ENCODE data around the gene ELOVL3. TPM values are rescaled to one million over a fixed set of nuclear protein-coding genes. Genes with fewer than 3 reads are reported as not detected.

The ELOVL3 gene
- total and polyA plus RNA-seq, 2 of the 13 experiments (the other 11 are each of a cell fraction or from before 2014, with no cell fraction given): 0.58 to 0.69 TPM

DNA sequence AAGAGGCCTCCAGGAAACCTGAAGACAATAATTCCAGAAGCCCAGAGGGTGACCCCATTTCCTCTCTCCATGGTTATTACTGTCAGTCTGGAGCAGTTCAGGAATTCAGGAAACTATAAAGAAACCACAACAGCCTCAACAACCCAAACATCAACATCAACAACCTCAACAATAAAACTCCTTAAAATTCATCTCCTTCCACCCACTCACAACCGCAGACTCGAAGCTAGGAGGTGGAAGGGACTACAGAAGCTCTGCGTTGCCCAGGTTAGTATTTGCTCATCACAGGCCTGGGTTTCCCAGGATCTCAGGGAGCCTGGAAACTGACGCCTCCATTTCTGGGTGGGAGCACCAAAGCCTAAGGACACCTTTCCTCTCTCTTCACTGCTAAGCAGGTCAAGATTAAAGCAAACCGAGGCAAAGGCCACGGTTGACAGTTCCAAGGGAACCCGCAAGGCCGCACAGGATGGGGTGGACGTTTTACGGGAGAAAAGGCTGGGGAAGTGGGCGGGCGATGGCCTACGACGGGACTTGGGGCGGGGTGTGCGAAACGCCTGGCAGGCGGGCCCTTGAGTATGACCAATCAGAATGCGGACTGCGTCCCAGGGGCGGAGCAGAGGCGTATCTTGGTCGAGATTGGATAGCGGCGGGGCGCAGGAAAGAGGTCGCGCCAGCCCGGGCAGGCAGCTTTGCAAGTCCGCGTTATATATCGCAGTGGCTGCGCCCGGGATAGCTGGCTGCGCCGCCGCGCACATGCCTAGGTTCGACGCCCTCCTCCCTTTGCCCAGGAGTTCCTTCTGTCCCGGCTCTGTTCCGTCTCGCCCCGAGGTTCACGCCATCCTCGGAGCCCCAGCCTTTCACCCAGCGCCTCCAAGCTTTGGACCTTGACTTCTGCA, at the start of gene ELOVL3 (continued):
- TF ChIP-seq, protein P1, sequence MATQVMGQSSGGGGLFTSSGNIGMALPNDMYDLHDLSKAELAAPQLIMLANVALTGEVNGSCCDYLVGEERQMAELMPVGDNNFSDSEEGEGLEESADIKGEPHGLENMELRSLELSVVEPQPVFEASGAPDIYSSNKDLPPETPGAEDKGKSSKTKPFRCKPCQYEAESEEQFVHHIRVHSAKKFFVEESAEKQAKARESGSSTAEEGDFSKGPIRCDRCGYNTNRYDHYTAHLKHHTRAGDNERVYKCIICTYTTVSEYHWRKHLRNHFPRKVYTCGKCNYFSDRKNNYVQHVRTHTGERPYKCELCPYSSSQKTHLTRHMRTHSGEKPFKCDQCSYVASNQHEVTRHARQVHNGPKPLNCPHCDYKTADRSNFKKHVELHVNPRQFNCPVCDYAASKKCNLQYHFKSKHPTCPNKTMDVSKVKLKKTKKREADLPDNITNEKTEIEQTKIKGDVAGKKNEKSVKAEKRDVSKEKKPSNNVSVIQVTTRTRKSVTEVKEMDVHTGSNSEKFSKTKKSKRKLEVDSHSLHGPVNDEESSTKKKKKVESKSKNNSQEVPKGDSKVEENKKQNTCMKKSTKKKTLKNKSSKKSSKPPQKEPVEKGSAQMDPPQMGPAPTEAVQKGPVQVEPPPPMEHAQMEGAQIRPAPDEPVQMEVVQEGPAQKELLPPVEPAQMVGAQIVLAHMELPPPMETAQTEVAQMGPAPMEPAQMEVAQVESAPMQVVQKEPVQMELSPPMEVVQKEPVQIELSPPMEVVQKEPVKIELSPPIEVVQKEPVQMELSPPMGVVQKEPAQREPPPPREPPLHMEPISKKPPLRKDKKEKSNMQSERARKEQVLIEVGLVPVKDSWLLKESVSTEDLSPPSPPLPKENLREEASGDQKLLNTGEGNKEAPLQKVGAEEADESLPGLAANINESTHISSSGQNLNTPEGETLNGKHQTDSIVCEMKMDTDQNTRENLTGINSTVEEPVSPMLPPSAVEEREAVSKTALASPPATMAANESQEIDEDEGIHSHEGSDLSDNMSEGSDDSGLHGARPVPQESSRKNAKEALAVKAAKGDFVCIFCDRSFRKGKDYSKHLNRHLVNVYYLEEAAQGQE (IDR thresholded peaks at IDR 0.05; ENCODE audit: borderline replicate concordance in 1 of 2, low read depth in 1 of 2, low read length in 2 of 2): no peak
- TF ChIP-seq, protein P2, sequence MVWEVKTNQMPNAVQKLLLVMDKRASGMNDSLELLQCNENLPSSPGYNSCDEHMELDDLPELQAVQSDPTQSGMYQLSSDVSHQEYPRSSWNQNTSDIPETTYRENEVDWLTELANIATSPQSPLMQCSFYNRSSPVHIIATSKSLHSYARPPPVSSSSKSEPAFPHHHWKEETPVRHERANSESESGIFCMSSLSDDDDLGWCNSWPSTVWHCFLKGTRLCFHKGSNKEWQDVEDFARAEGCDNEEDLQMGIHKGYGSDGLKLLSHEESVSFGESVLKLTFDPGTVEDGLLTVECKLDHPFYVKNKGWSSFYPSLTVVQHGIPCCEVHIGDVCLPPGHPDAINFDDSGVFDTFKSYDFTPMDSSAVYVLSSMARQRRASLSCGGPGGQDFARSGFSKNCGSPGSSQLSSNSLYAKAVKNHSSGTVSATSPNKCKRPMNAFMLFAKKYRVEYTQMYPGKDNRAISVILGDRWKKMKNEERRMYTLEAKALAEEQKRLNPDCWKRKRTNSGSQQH (CRISPR knock-in tag; IDR thresholded peaks at IDR 0.05; ENCODE audit: low read depth): no peak
- TF ChIP-seq MLLT10 (CRISPR knock-in tag; IDR thresholded peaks at IDR 0.05) (no peak), REXO4 (CRISPR knock-in tag; IDR thresholded peaks at IDR 0.05; ENCODE audit: borderline replicate concordance) (peak; percentile 84)
- TF ChIP-seq, protein P3, sequence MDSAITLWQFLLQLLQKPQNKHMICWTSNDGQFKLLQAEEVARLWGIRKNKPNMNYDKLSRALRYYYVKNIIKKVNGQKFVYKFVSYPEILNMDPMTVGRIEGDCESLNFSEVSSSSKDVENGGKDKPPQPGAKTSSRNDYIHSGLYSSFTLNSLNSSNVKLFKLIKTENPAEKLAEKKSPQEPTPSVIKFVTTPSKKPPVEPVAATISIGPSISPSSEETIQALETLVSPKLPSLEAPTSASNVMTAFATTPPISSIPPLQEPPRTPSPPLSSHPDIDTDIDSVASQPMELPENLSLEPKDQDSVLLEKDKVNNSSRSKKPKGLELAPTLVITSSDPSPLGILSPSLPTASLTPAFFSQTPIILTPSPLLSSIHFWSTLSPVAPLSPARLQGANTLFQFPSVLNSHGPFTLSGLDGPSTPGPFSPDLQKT (CRISPR knock-in tag; IDR thresholded peaks at IDR 0.05; ENCODE audit: borderline replicate concordance): no peak
- TF ChIP-seq, protein P4, sequence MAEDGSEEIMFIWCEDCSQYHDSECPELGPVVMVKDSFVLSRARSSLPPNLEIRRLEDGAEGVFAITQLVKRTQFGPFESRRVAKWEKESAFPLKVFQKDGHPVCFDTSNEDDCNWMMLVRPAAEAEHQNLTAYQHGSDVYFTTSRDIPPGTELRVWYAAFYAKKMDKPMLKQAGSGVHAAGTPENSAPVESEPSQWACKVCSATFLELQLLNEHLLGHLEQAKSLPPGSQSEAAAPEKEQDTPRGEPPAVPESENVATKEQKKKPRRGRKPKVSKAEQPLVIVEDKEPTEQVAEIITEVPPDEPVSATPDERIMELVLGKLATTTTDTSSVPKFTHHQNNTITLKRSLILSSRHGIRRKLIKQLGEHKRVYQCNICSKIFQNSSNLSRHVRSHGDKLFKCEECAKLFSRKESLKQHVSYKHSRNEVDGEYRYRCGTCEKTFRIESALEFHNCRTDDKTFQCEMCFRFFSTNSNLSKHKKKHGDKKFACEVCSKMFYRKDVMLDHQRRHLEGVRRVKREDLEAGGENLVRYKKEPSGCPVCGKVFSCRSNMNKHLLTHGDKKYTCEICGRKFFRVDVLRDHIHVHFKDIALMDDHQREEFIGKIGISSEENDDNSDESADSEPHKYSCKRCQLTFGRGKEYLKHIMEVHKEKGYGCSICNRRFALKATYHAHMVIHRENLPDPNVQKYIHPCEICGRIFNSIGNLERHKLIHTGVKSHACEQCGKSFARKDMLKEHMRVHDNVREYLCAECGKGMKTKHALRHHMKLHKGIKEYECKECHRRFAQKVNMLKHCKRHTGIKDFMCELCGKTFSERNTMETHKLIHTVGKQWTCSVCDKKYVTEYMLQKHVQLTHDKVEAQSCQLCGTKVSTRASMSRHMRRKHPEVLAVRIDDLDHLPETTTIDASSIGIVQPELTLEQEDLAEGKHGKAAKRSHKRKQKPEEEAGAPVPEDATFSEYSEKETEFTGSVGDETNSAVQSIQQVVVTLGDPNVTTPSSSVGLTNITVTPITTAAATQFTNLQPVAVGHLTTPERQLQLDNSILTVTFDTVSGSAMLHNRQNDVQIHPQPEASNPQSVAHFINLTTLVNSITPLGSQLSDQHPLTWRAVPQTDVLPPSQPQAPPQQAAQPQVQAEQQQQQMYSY (CRISPR knock-in tag; IDR thresholded peaks at IDR 0.05): no peak
- TF ChIP-seq, protein P5, sequence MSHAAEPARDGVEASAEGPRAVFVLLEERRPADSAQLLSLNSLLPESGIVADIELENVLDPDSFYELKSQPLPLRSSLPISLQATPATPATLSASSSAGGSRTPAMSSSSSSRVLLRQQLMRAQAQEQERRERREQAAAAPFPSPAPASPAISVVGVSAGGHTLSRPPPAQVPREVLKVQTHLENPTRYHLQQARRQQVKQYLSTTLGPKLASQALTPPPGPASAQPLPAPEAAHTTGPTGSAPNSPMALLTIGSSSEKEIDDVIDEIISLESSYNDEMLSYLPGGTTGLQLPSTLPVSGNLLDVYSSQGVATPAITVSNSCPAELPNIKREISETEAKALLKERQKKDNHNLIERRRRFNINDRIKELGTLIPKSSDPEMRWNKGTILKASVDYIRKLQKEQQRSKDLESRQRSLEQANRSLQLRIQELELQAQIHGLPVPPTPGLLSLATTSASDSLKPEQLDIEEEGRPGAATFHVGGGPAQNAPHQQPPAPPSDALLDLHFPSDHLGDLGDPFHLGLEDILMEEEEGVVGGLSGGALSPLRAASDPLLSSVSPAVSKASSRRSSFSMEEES (CRISPR knock-in tag; IDR thresholded peaks at IDR 0.05): peak; percentile 76
- TF ChIP-seq, protein P6, sequence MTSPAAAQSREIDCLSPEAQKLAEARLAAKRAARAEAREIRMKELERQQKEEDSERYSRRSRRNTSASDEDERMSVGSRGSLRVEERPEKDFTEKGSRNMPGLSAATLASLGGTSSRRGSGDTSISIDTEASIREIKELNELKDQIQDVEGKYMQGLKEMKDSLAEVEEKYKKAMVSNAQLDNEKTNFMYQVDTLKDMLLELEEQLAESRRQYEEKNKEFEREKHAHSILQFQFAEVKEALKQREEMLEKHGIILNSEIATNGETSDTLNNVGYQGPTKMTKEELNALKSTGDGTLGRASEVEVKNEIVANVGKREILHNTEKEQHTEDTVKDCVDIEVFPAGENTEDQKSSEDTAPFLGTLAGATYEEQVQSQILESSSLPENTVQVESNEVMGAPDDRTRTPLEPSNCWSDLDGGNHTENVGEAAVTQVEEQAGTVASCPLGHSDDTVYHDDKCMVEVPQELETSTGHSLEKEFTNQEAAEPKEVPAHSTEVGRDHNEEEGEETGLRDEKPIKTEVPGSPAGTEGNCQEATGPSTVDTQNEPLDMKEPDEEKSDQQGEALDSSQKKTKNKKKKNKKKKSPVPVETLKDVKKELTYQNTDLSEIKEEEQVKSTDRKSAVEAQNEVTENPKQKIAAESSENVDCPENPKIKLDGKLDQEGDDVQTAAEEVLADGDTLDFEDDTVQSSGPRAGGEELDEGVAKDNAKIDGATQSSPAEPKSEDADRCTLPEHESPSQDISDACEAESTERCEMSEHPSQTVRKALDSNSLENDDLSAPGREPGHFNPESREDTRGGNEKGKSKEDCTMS (CRISPR knock-in tag; conservative IDR thresholded peaks at IDR 0.05): no peak

All from HepG2 (cell line).